Right lobe of liver (tissue), 6 donors: ENCODE data around the gene CCL4L2. TPM values are rescaled to one million over a fixed set of nuclear protein-coding genes. Genes with fewer than 3 reads are reported as not detected.
"Not testable (repeated sequence)": the region's sequence is repeated elsewhere in the genome, so short reads cannot be mapped to it uniquely, and the experiment has no call there.

Experiments
- ATAC-seq, 4 donors: fragments of 200-7000 bp; cut with Tn5 transposase; one replicate each; pipeline ENCODE4 v1.9.1; 2020; ENCODE audit warnings: mild to moderate bottlenecking in 4 of 4, moderate library complexity in 4 of 4
- DNase-seq, 3 donors: peaks; one replicate each; pipeline ENCODE4 v3.0.0-alpha.2; 2020
- H3K27ac ChIP-seq, 3 donors: fragments of 200-600 bp; one replicate each; pipeline ENCODE4 v1.8.0; 2022
- H3K27me3 ChIP-seq, 2 donors: fragments of 200-600 bp; one replicate each; pipeline ENCODE4 v1.8.0; 2022
- H3K36me3 ChIP-seq, 4 donors: fragments of 200-600 bp; sonication (generic) in 1 of 4; one replicate each; pipeline versions ENCODE4 v1.5.1 to v1.8.0; 2017 to 2022; ENCODE audit warnings: control low read depth in 1 of 4
- H3K4me1 ChIP-seq, 4 donors: fragments of 200-600 bp; sonication (generic) in 1 of 4; one replicate each; pipeline versions ENCODE4 v1.5.1 to v1.8.0; 2017 to 2022; ENCODE audit warnings: control low read depth in 1 of 4
- H3K4me3 ChIP-seq, 3 donors: fragments of 200-600 bp; one replicate each; pipeline ENCODE4 v1.8.0; 2022
- H3K9me3 ChIP-seq, 4 donors: fragments of 200-600 bp; sonication (generic) in 1 of 4; one replicate each; pipeline versions ENCODE4 v1.5.1 to v1.8.0; 2017 to 2022; ENCODE audit warnings: control low read depth in 1 of 4
- POLR2A ChIP-seq: fragments of 450-650 bp; IDR thresholded peaks from one replicate; pipeline ENCODE4 v1.6.1; 2017; ENCODE audit warnings: antibody characterized with exemption, mild to moderate bottlenecking
- WGBS: methylation state at CpG from one replicate; pipeline ENCODE4 v1.1.6; 2018; ENCODE audit warnings: low coverage, low lambda C conversion rate; ENCODE audit not compliant: insufficient coverage; ENCODE audit errors: missing lambda C conversion rate; 5-methylcytosine and 5-hydroxymethylcytosine counted together
- intact Hi-C, 2 donors: fragments of 100-400 bp; cut with DNase I; formaldehyde crosslinking; loops; one replicate each; pipeline versions ENCODE4 v1.11.2 to v1.14.1; 2022
- total RNA-seq, 6 experiments: library from RNA; depleted of rRNA in 2 of 6; stranded (reverse); fragments of >200 nt in 2 of 6; fragmentation: NEBNext Ultra II Directional in 3 of 6; extraction: Animal tissue kit (Norgen Biotek cat#: 25700) in 3 of 6; gene quantifications; one replicate each; pipeline versions ENCODE4 v1.1.0 to v1.2.4, GENCODE V29; 2016 to 2023
- TF ChIP-seq, protein P1 (sequence below), 4 donors: fragments of 200-600 bp in 3 of 4; fragments of 450-650 bp in 1 of 4; IDR thresholded peaks; one replicate each; pipeline versions ENCODE4 v1.5.1 to v1.8.0; 2016 to 2022; ENCODE audit warnings: antibody characterized with exemption in 4 of 4, mild to moderate bottlenecking in 2 of 4
- donor health status: DM: no; HTN: yes; CAD: no.
- donor health status: DM: no; HTN: no; CAD: no.
- donor health status: DM: no; HTN: no; CAD: no.
- donor health status: DM: no; HTN: yes; CAD: no.
- donor health status: DM: no; HTN: yes; CAD: no.

The CCL4L2 gene
- total RNA-seq, 6 experiments from 2014 or later, result 0.44 to 2.5 (median 1.5) TPM; not detected in 2

DNA sequence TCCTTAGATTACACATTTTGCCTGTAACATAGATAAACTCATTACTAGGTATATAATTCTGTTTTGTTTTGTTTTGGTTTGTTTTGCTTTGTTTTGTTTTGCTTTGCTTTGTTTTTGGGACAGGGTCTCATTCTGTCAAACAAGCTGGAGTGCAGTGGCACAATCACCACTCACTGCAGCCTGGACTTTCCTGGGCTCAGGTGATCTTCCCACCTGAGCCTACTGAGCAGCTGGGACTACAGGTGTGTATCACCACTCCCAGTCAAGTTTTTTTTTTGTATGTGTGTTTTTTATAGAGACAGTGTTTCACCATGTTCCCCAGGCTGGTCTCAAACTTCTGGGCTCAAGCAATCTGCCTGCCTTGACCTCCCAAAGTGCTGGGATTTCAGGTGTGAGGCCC, 1.3 kb upstream of the CCL4L2 start:
- intact Hi-C loops, result no loop called here
- no peak for TF ChIP-seq POLR2A
- TF ChIP-seq, protein P1, sequence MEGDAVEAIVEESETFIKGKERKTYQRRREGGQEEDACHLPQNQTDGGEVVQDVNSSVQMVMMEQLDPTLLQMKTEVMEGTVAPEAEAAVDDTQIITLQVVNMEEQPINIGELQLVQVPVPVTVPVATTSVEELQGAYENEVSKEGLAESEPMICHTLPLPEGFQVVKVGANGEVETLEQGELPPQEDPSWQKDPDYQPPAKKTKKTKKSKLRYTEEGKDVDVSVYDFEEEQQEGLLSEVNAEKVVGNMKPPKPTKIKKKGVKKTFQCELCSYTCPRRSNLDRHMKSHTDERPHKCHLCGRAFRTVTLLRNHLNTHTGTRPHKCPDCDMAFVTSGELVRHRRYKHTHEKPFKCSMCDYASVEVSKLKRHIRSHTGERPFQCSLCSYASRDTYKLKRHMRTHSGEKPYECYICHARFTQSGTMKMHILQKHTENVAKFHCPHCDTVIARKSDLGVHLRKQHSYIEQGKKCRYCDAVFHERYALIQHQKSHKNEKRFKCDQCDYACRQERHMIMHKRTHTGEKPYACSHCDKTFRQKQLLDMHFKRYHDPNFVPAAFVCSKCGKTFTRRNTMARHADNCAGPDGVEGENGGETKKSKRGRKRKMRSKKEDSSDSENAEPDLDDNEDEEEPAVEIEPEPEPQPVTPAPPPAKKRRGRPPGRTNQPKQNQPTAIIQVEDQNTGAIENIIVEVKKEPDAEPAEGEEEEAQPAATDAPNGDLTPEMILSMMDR (IDR thresholded peaks at IDR 0.05), result no peak
- DNase-seq (no peak), ATAC-seq (no peak)
- no peaks in the 10 kb centered on the region for H3K4me1 ChIP-seq
- H3K36me3 ChIP-seq, result no peaks in the 10 kb centered on the region
- no peak overlapping the region for H3K27ac ChIP-seq
- H3K9me3 ChIP-seq, result no peaks in the 10 kb centered on the region
- H3K4me3 ChIP-seq, result no peak overlapping the region
- H3K27me3 ChIP-seq, result no peaks in the 10 kb centered on the region

GRCh38 chr17:36211484-36212271, 815 bp downstream of the CCL4L2 start:
- ATAC-seq, result peak; percentile 15 to 58 (median 44)
- intact Hi-C loops, H3K27me3 ChIP-seq, DNase-seq, H3K27ac ChIP-seq, H3K9me3 ChIP-seq, H3K4me3 ChIP-seq, H3K4me1 ChIP-seq, H3K36me3 ChIP-seq: not testable (repeated sequence)
- WGBS, result 63% methylated on average over 5 of the region's 10 CpGs

DNA sequence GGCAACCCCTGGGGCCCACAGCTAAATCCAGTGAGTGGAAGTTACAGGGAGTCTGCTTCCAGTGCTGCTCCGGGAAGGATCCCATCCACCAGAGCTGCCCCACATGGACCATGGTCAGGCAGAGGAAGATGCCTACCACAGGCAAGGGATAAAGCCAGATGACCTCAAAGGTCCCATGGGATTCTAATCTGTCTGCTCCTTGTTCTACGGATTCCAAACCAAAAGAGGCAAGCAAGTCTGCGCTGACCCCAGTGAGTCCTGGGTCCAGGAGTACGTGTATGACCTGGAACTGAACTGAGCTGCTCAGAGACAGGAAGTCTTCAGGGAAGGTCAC, 1.4 kb downstream of the CCL4L2 start:
- DNase-seq (no peak), ATAC-seq (no peak)
- H3K27ac ChIP-seq, result no peak overlapping the region
- H3K4me3 ChIP-seq, result no peak overlapping the region
- TF ChIP-seq, protein P1 (IDR thresholded peaks at IDR 0.05), result no peak
- TF ChIP-seq POLR2A, result no peak
- intact Hi-C loops, result no loop called here
- no peaks in the 10 kb centered on the region for H3K36me3 ChIP-seq
- WGBS, result no CpG with 5 or more reads among the region's 4 CpGs
- no peaks in the 10 kb centered on the region for H3K27me3 ChIP-seq
- no peaks in the 10 kb centered on the region for H3K9me3 ChIP-seq
- H3K4me1 ChIP-seq, result no peaks in the 10 kb centered on the region

- intact Hi-C loops, result no loop called here
- 79% methylated on average over 3 of the region's 3 CpGs for WGBS
- H3K36me3 ChIP-seq, result no peaks in the 10 kb centered on the region
These were observed 2.1 kb downstream of the CCL4L2 start for GRCh38 chr17:36212966-36213365.

DNA sequence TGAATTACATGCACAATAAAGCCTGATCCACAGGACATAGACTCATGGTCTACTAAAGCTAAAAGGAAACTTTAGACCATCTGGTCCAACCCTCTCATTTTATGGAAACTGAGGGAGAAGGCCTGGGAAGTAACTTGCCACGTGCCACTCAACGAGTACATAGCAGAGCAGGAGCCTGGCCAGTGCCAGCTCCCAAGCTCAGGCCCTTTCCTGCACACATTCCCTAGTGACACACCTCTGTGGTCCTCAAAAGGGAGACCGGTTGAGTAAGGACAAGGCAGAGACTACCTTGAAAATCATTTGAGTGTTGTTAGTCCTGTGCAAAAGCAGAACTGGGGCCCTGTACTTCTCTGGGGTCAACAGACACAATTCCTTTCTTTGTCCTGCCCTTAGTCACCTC, 2.8 kb downstream of the CCL4L2 start:
- intact Hi-C loops, result no loop called here
- Histone ChIP-seq H3K36me3 (no peaks in the 10 kb centered on the region), H3K27me3 (no peaks in the 10 kb centered on the region), H3K9me3 (no peaks in the 10 kb centered on the region), H3K4me3 (no peak overlapping the region), H3K4me1 (no peaks in the 10 kb centered on the region), H3K27ac (no peak overlapping the region)
- no peak for ATAC-seq
- WGBS, result 92% methylated on average over 2 of the region's 3 CpGs
- TF ChIP-seq POLR2A, result no peak
- TF ChIP-seq, protein P1 (IDR thresholded peaks at IDR 0.05), result no peak
- DNase-seq, result no peak

More at GRCh38 chr17:36212966-36213365, 2.1 kb downstream of the CCL4L2 start:
- no peak for DNase-seq
- H3K9me3 ChIP-seq, result no peaks in the 10 kb centered on the region
- H3K27ac ChIP-seq, result no peak overlapping the region
- H3K4me1 ChIP-seq, result no peaks in the 10 kb centered on the region
- no peak overlapping the region for H3K4me3 ChIP-seq
- no peak for TF ChIP-seq POLR2A
- TF ChIP-seq, protein P1 (IDR thresholded peaks at IDR 0.05), result no peak
- no peaks in the 10 kb centered on the region for H3K27me3 ChIP-seq
- ATAC-seq, result peak in 2 of 4 donors; percentile 14 to 29
